ACC112 (cell line): ENCODE measurements around the gene FRMD8.
A peak's percentile ranks its signal among the peaks of the same experiment; 100 is the strongest.

Experiments
- H2AFZ ChIP-seq: fragments of 200-600 bp; sonication (generic); one replicate; pipeline ENCODE4 v1.6.0; 2017; ENCODE audit warnings: antibody characterized with exemption, low read length; ENCODE audit not compliant: unreplicated experiment
- H3K27ac ChIP-seq: fragments of 200-600 bp; sonication (generic); 2 replicates; pipeline ENCODE4 v1.5.1; 2014; ENCODE audit warnings: low read depth, mild to moderate bottlenecking, antibody characterized with exemption, low read length, moderate library complexity
- H3K27me3 ChIP-seq: fragments of 200-600 bp; sonication (generic); 2 replicates; pipeline ENCODE4 v1.6.1; 2014; ENCODE audit warnings: mild to moderate bottlenecking, antibody characterized with exemption, low read length, moderate library complexity, mixed read lengths; ENCODE audit not compliant: insufficient read depth
- H3K36me3 ChIP-seq: fragments of 200-600 bp; sonication (generic); 2 replicates; pipeline ENCODE4 v1.6.1; 2016; ENCODE audit warnings: mild to moderate bottlenecking, antibody characterized with exemption, low read length, moderate library complexity, mixed read lengths; ENCODE audit not compliant: insufficient read depth
- H3K4me1 ChIP-seq: fragments of 200-600 bp; sonication (generic); one replicate; pipeline ENCODE4 v1.6.1; 2016; ENCODE audit warnings: low read length, mixed read lengths; ENCODE audit not compliant: insufficient read depth, unreplicated experiment, control insufficient read depth
- H3K4me3 ChIP-seq: fragments of 200-600 bp; sonication (generic); 2 replicates; pipeline ENCODE4 v1.5.1; 2014; ENCODE audit warnings: mild to moderate bottlenecking, low read depth, low read length
- H3K79me2 ChIP-seq: fragments of 200-600 bp; sonication (generic); one replicate; pipeline ENCODE4 v1.6.0; 2016; ENCODE audit warnings: low read length; ENCODE audit not compliant: control insufficient read depth, unreplicated experiment, insufficient read depth

Gene FRMD8

DNA sequence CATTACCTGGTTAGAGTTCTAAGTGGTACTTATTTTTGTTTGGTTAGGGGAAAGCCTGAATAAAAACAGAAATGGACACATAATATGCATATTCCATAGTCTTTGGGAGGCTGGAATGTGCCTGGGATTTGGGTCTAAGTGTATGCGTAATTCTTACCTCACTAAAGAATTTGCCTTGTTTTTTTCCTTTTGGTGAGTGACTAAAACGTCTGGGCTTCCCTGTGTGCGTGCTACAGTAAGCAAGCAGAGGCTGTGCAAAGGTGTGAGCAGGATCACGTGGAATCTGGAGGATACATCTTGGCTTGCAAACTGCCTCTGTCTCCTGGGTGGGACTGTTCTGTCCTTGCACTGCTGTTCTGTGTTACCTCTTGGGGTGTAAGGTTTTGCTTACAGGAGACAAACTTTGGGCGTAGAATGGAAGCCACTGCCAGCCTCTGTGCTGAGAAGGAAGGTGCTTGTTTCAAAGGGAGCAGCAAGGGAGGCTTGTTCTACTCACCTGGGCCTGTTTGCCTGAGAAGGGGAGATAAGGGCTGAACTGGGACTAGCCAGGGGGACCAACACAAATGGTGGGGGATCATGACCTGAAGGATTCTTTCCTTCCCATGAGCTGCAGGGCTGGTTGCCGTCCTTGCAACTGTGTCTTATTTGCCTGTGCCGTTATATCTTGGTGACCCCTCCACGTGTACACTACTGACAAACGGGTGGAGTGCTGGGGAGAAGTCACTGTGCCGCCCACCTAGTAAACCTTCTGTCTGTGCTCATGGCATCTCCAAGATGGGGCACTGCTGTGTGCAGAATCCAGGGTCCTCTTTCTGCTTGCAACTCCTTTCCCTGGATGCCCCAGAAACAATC is 40.6 kb downstream of the FRMD8 start:
- Histone ChIP-seq H2AFZ (no peak overlapping the region), H3K27ac (peak overlapping the region; percentile 99), H3K4me3 (peak overlapping the region; percentile 94), H3K4me1 (peaks cover 4% of the 10 kb centered on the region), H3K27me3 (no peaks in the 10 kb centered on the region), H3K79me2 (peaks cover 81% of the 10 kb centered on the region), H3K36me3 (peaks cover 43% of the 10 kb centered on the region)

DNA sequence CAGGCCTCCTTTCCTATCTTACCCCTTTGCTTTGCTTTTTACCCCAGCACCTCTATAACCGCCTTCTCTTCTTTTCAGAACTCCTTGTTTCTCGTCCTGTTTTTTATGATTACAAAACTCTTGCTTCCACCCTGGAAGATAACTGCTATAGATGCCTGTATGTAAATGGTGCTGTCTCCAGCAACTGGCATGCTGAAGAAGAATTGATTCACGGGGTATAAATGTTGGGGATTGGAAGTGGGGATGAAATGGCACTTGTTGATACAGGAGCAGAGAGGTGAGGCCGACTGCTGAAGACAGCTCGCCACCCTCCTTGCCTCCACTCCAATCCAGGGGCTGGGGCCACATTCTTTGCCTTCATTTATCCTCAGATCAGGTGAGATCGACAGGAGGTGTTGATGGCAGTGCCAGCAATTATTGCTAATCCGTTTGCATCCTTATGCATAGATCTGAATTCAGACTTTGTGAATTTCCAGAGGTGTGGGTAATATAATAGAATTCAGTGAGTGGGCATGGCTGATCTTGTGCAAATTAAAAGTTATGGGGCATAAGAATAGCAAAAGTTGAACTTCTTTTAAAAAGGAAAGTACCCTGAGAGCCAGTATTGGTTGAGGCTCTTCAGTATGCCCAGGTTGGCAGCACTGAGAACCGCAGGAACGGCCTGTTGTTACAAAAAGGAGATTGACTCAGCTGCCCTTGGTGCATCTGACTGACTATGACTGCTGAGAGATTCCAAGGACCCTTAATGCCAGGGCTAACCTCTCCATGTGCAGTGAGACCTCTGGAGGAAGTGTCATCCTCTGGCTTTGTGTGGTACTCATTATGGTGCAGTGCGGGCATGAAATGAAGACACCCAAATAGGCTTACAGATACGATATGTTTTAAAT is 41.5 kb downstream of the FRMD8 start:
- H2AFZ ChIP-seq, result no peak overlapping the region
- H3K27ac ChIP-seq, result peak overlapping the region; percentile 99
- H3K4me3 ChIP-seq, result peak overlapping the region; percentile 94
- H3K4me1 ChIP-seq, result peaks cover 6% of the 10 kb centered on the region
- H3K79me2 ChIP-seq, result peaks cover 84% of the 10 kb centered on the region
- H3K27me3 ChIP-seq, result no peaks in the 10 kb centered on the region
- H3K36me3 ChIP-seq, result peaks cover 42% of the 10 kb centered on the region

DNA sequence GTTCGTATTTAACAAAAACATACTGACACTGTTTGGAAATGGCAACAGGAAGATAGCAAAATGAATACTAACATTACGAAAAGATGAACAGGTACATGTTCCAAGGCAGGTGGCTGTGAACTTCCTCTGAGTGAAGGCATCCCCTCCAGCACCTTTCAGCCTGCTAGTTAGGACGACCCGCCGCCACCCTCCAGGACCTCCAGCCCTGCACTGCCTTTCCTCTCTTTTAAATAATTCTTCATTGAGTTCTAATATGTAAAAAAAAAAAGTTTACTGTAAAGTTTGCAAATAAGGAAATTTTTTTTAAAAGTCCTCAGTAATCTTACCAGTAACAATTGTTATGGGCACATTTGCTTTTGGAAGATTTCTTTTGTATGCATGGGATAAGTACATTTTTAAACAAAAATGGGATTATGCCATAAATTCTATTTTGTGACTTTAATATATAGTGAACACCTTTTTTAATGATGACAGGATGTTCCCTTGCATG is 42.2 kb downstream of the FRMD8 start:
- peaks cover 39% of the 10 kb centered on the region for H3K36me3 ChIP-seq
- H3K27ac ChIP-seq, result peak overlapping the region; percentile 99
- peaks cover 10% of the 10 kb centered on the region for H3K4me1 ChIP-seq

GRCh38 chr11:65429068-65429681 is 42.7 kb downstream of the FRMD8 start:
- Histone ChIP-seq H3K27ac (peak overlapping the region; percentile 99), H3K79me2 (peaks cover 81% of the 10 kb centered on the region), H3K27me3 (no peaks in the 10 kb centered on the region), H2AFZ (no peak overlapping the region), H3K4me1 (peaks cover 14% of the 10 kb centered on the region), H3K36me3 (peaks cover 37% of the 10 kb centered on the region), H3K4me3 (peak overlapping the region; percentile 94)

More for the DNA sequence above, 42.2 kb downstream of the FRMD8 start:
- H3K4me3 ChIP-seq, result peak overlapping the region; percentile 94
- no peak overlapping the region for H2AFZ ChIP-seq
- H3K27me3 ChIP-seq, result no peaks in the 10 kb centered on the region
- H3K79me2 ChIP-seq, result peaks cover 83% of the 10 kb centered on the region

GRCh38 chr11:65429724-65430405 is 43.4 kb downstream of the FRMD8 start:
- Histone ChIP-seq H3K27ac (peak overlapping the region; percentile 99), H3K36me3 (peaks cover 37% of the 10 kb centered on the region), H3K79me2 (peaks cover 81% of the 10 kb centered on the region), H3K4me1 (peaks cover 19% of the 10 kb centered on the region), H2AFZ (no peak overlapping the region), H3K27me3 (no peaks in the 10 kb centered on the region), H3K4me3 (peak overlapping the region; percentile 94)

- peaks cover 81% of the 10 kb centered on the region for H3K79me2 ChIP-seq
- H3K4me1 ChIP-seq, result peaks cover 25% of the 10 kb centered on the region
- no peaks in the 10 kb centered on the region for H3K27me3 ChIP-seq
- peak overlapping the region; percentile 99 for H3K27ac ChIP-seq
- peaks cover 37% of the 10 kb centered on the region for H3K36me3 ChIP-seq
- peak overlapping the region; percentile 94 for H3K4me3 ChIP-seq
- H2AFZ ChIP-seq, result no peak overlapping the region
Observed at GRCh38 chr11:65430406-65431217, 44.2 kb downstream of the FRMD8 start.

DNA sequence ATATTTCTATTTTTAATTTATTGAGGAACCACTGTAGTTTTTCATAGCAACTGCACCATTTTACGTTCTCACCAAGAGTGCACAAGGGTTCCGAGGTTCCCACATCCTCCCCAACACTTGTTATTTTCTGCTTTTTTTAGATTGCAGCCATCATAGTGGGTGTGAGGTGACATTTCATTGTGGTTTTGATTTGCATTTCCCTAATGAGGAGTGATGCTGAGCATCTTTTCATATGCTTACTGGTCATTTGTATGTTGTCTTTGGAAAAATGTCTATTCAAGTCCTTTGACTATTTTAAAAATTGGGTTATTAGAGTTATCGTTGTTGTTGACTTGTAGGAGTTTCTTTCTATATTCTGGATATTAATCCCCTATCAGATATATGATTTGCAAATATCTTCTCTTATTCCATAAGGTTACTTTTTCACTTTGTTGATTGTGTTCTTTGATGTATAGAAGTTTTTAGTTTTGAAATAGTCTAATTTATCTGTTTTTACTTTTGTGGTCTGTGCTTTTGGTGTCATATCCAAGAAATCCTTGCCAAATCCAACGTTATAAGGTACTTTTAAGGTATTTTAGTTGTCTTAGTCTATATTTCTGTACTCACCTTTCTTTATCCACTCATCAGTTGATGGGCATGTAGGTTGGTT is 45.1 kb downstream of the FRMD8 start:
- H3K27me3 ChIP-seq, result no peaks in the 10 kb centered on the region
- peak overlapping the region; percentile 94 for H3K4me3 ChIP-seq
- H2AFZ ChIP-seq, result no peak overlapping the region
- H3K79me2 ChIP-seq, result peaks cover 81% of the 10 kb centered on the region
- peak overlapping the region; percentile 99 for H3K27ac ChIP-seq
- peaks cover 33% of the 10 kb centered on the region for H3K36me3 ChIP-seq
- H3K4me1 ChIP-seq, result peaks cover 33% of the 10 kb centered on the region

GRCh38 chr11:65432100-65432650 is 45.7 kb downstream of the FRMD8 start:
- Histone ChIP-seq H3K4me3 (peak overlapping the region; percentile 94), H3K36me3 (peaks cover 32% of the 10 kb centered on the region), H3K27ac (peak overlapping the region; percentile 99), H2AFZ (no peak overlapping the region), H3K4me1 (peaks cover 34% of the 10 kb centered on the region), H3K79me2 (peaks cover 79% of the 10 kb centered on the region), H3K27me3 (no peaks in the 10 kb centered on the region)
